ENCODE results near the gene PSMD2. TPM values are rescaled to one million over a fixed set of nuclear protein-coding genes. Genes with fewer than 3 reads are reported as not detected.

Gene PSMD2
- total and polyA plus RNA-seq, 2 donors (not counting 3 experiments of a cell fraction or from before 2014, with no cell fraction given), result 414 to 435 TPM

GRCh38 chr3:184343200-184343876, 44.3 kb downstream of the PSMD2 start:
- TF ChIP-seq EZH2 (IDR thresholded peaks at IDR 0.05; ENCODE audit: borderline replicate concordance, low read depth, low read length, severe bottlenecking) (no peak), MYC (IDR thresholded peaks at IDR 0.05; ENCODE audit: low read depth, low read length) (no peak), GATA2 (IDR thresholded peaks at IDR 0.05; ENCODE audit: insufficient read depth, insufficient read length, low read depth, low read length) (no peak), MAX (IDR thresholded peaks at IDR 0.05; ENCODE audit: insufficient read depth, insufficient read length) (no peak)
- FAIRE-seq (no peak), DNase-seq (ENCODE audit: low read depth, low spot score) (no peak)
- Histone ChIP-seq H3K9me1 (replicated peaks; ENCODE audit: control insufficient read depth, extremely low read depth, insufficient read depth, low read length) (no peaks in the 10 kb centered on the region), H4K20me1 (replicated peaks; ENCODE audit: control insufficient read depth, extremely low read depth, insufficient read depth, low read length) (no peaks in the 10 kb centered on the region), H3K4me2 (ENCODE audit: insufficient read depth, low read length) (no peak overlapping the region), H3K9ac (replicated peaks; ENCODE audit: extremely low read depth, insufficient read depth, low read length) (no peak overlapping the region), H3K27ac (ENCODE audit: insufficient read depth, low read depth, low read length) (no peak overlapping the region), H3K27me3 (ENCODE audit: control insufficient read depth in 2 of 2, insufficient read depth in 2 of 2, low read length in 2 of 2) (no peaks in the 10 kb centered on the region), H2AFZ (ENCODE audit: low read depth, low read length) (no peak overlapping the region), H3K4me1 (ENCODE audit: control insufficient read depth, extremely low read depth, insufficient read depth, low read length) (peaks cover 16% of the 10 kb centered on the region), H3K79me2 (ENCODE audit: control insufficient read depth, insufficient read depth, low read length) (peaks cover 18% of the 10 kb centered on the region), H3K4me3 (replicated peaks in 1 of 3; ENCODE audit: insufficient read depth in 1 of 3, low read depth in 1 of 3, low read length in 3 of 3) (no peak overlapping the region), H3K36me3 (ENCODE audit: control insufficient read depth in 2 of 2, extremely low read depth in 1 of 2, insufficient read depth in 2 of 2, low read length in 2 of 2) (peaks cover 6 to 25% of the 10 kb centered on the region in 2 experiments), H3K9me3 (replicated peaks; ENCODE audit: control insufficient read depth, insufficient read depth, low read length) (no peaks in the 10 kb centered on the region)
- POLR2A ChIA-PET, result no interaction called here
- no TSS peak for BruUV-seq (replicated peaks)
- CTCF ChIA-PET, result interaction anchor here (0.7 to 0.8 kb wide), 2 partner anchors 10 to 1536 kb away, joined by 3 read pairs; no protein-coding TSS in a partner anchor
- intact Hi-C loops (cut with micrococcal nuclease), result no loop called here
- dilution Hi-C loops (cut with MboI; ENCODE audit: extremely low pct_ligation_motif_present, low sequenced_read_pairs), result no loop called here

GRCh38 chr3:184344579-184345316, 45.7 kb downstream of the PSMD2 start:
- Histone ChIP-seq H3K27me3 (ENCODE audit: control insufficient read depth in 2 of 2, insufficient read depth in 2 of 2, low read length in 2 of 2) (no peaks in the 10 kb centered on the region), H3K9me3 (replicated peaks; ENCODE audit: control insufficient read depth, insufficient read depth, low read length) (no peaks in the 10 kb centered on the region), H3K9me1 (replicated peaks; ENCODE audit: control insufficient read depth, extremely low read depth, insufficient read depth, low read length) (no peaks in the 10 kb centered on the region), H3K4me2 (ENCODE audit: insufficient read depth, low read length) (no peak overlapping the region), H2AFZ (ENCODE audit: low read depth, low read length) (no peak overlapping the region), H4K20me1 (replicated peaks; ENCODE audit: control insufficient read depth, extremely low read depth, insufficient read depth, low read length) (no peaks in the 10 kb centered on the region), H3K4me3 (replicated peaks in 1 of 3; ENCODE audit: insufficient read depth in 1 of 3, low read depth in 1 of 3, low read length in 3 of 3) (no peak overlapping the region), H3K27ac (ENCODE audit: insufficient read depth, low read depth, low read length) (no peak overlapping the region), H3K4me1 (ENCODE audit: control insufficient read depth, extremely low read depth, insufficient read depth, low read length) (peaks cover 9% of the 10 kb centered on the region), H3K9ac (replicated peaks; ENCODE audit: extremely low read depth, insufficient read depth, low read length) (no peak overlapping the region), H3K36me3 (ENCODE audit: control insufficient read depth in 2 of 2, extremely low read depth in 1 of 2, insufficient read depth in 2 of 2, low read length in 2 of 2) (peaks cover 6 to 25% of the 10 kb centered on the region in 2 experiments), H3K79me2 (ENCODE audit: control insufficient read depth, insufficient read depth, low read length) (peaks cover 8% of the 10 kb centered on the region)
- dilution Hi-C loops (cut with MboI; ENCODE audit: extremely low pct_ligation_motif_present, low sequenced_read_pairs), result no loop called here
- no peak for DNase-seq (ENCODE audit: low read depth, low spot score)
- no TSS peak for BruUV-seq (replicated peaks)
- no peak for TF ChIP-seq MAX (IDR thresholded peaks at IDR 0.05; ENCODE audit: insufficient read depth, insufficient read length)
- TF ChIP-seq JUN (IDR thresholded peaks at IDR 0.05; ENCODE audit: borderline replicate concordance, insufficient read depth, insufficient read length, low read depth), result no peak
- no peak for TF ChIP-seq POLR2A (IDR thresholded peaks at IDR 0.05; ENCODE audit: low read depth, low read length)
- TF ChIP-seq EZH2 (IDR thresholded peaks at IDR 0.05; ENCODE audit: borderline replicate concordance, low read depth, low read length, severe bottlenecking), result no peak
- TF ChIP-seq CTCF (IDR thresholded peaks at IDR 0.05; ENCODE audit: extremely low read depth in 1 of 2, insufficient read depth in 1 of 2, low read depth in 1 of 2, low read length in 2 of 2), result no peak
- no peak for TF ChIP-seq GATA2 (IDR thresholded peaks at IDR 0.05; ENCODE audit: insufficient read depth, insufficient read length, low read depth, low read length)
- no peak for TF ChIP-seq FOS (IDR thresholded peaks at IDR 0.05; ENCODE audit: borderline replicate concordance, insufficient read depth, low read length)
- TF ChIP-seq POLR2AphosphoS5 (IDR thresholded peaks at IDR 0.05; ENCODE audit: insufficient read depth, low read depth, low read length), result no peak
- no peak for TF ChIP-seq MYC (IDR thresholded peaks at IDR 0.05; ENCODE audit: low read depth, low read length)
- no peak for FAIRE-seq
- intact Hi-C loops (cut with micrococcal nuclease), result no loop called here
- POLR2A ChIA-PET, result no interaction called here
- CTCF ChIA-PET, result interaction anchor here (0.6 to 1.7 kb wide), 7 partner anchors 8 to 27 kb away, joined by 3 to 8 read pairs (median 4); partner anchors contain the start of gene CLCN2

Measured in endothelial cell of umbilical vein (primary cell).